GM19025 (cell line): ENCODE results near the gene MEGF10.

Experiments
- ATAC-seq: cut with Tn5 transposase; IDR thresholded peaks from one replicate; pipeline ENCODE4 v1.9.1; 2021; ENCODE audit warnings: mild to moderate bottlenecking, low read depth, moderate library complexity; ENCODE audit not compliant: unreplicated experiment

The MEGF10 gene

GRCh38 chr5:127429928-127430327 lies 139.3 kb downstream of the MEGF10 start:
- ATAC-seq, result no peak

- no peak for ATAC-seq
Observed at GRCh38 chr5:127430627-127431026, 140.0 kb downstream of the MEGF10 start.

- ATAC-seq, result no peak
Observed at GRCh38 chr5:127431977-127432585, 141.5 kb downstream of the MEGF10 start.

- no peak for ATAC-seq
Observed at GRCh38 chr5:127433526-127433925, 142.9 kb downstream of the MEGF10 start.

GRCh38 chr5:127434588-127434987 lies 144.0 kb downstream of the MEGF10 start:
- ATAC-seq, result no peak

- ATAC-seq, result no peak
Observed at GRCh38 chr5:127435821-127436220, 145.2 kb downstream of the MEGF10 start.

- no peak for ATAC-seq
Observed at GRCh38 chr5:127439644-127440043, 149.0 kb downstream of the MEGF10 start.

- no peak for ATAC-seq
Observed at GRCh38 chr5:127440831-127441230, 150.2 kb downstream of the MEGF10 start.

- no peak for ATAC-seq
Observed at GRCh38 chr5:127441799-127442484, 151.3 kb downstream of the MEGF10 start.

GRCh38 chr5:127444171-127444570 lies 153.6 kb downstream of the MEGF10 start:
- ATAC-seq, result no peak

- no peak for ATAC-seq
Observed at GRCh38 chr5:127445328-127445727, 154.7 kb downstream of the MEGF10 start.

- ATAC-seq, result no peak
Observed at GRCh38 chr5:127446626-127447025, 156.0 kb downstream of the MEGF10 start.

- ATAC-seq, result no peak
Observed at GRCh38 chr5:127447827-127448226, 157.2 kb downstream of the MEGF10 start.

GRCh38 chr5:127450046-127450445 lies 159.4 kb downstream of the MEGF10 start:
- ATAC-seq, result no peak

- no peak for ATAC-seq
Observed at GRCh38 chr5:127451096-127451495, 160.5 kb downstream of the MEGF10 start.

GRCh38 chr5:127452626-127453025 lies 162.0 kb downstream of the MEGF10 start:
- ATAC-seq, result no peak

- ATAC-seq, result no peak
Observed at GRCh38 chr5:127471211-127471610, 180.6 kb downstream of the MEGF10 start.

- ATAC-seq, result no peak
Observed at GRCh38 chr5:127472700-127473099, 182.1 kb downstream of the MEGF10 start.

- ATAC-seq, result no peak
Observed at GRCh38 chr5:127486471-127486870, 195.9 kb downstream of the MEGF10 start.

GRCh38 chr5:127492854-127493738 lies 202.5 kb downstream of the MEGF10 start:
- no peak for ATAC-seq

GRCh38 chr5:127498548-127498947 lies 208.0 kb downstream of the MEGF10 start:
- no peak for ATAC-seq
